Neural crest cell (in vitro differentiated cells): ENCODE data around the gene IMP4. TPM values are rescaled to one million over a fixed set of nuclear protein-coding genes. Genes with fewer than 3 reads are reported as not detected.

Source experiments
- DNase-seq: peaks from one replicate; pipeline ENCODE4 v3.0.0; 2021; ENCODE audit warnings: low read depth, mixed read lengths, low spot score
- H3K27ac Mint-ChIP-seq: one replicate; pipeline ENCODE4 v1.8.0; 2021; ENCODE audit warnings: mild to moderate bottlenecking, mixed read lengths; ENCODE audit not compliant: unreplicated experiment
- H3K27me3 Mint-ChIP-seq: 2 replicates; pipeline ENCODE4 v1.8.0; 2021; ENCODE audit warnings: low read depth, mild to moderate bottlenecking, mixed read lengths
- H3K36me3 Mint-ChIP-seq: 2 replicates; pipeline ENCODE4 v1.8.0; 2021; ENCODE audit warnings: low read depth, mild to moderate bottlenecking, mixed read lengths
- H3K4me1 Mint-ChIP-seq: 2 replicates; pipeline ENCODE4 v1.8.0; 2021; ENCODE audit warnings: mixed read lengths
- H3K4me3 Mint-ChIP-seq: one replicate; pipeline ENCODE4 v1.8.0; 2021; ENCODE audit warnings: mild to moderate bottlenecking, mixed read lengths
- H3K9me3 Mint-ChIP-seq: 2 replicates; pipeline ENCODE4 v1.8.0; 2021; ENCODE audit warnings: mixed read lengths
- long read RNA-seq: library from polyadenylated mRNA; unstranded; transcript quantifications from one replicate; pipeline ENCODE4 v2.0.0, GENCODE V29; 2020
- total RNA-seq: library from RNA; stranded (reverse); gene quantifications from 2 replicates; pipeline ENCODE4 v1.2.1, GENCODE V29; 2021
- TF ChIP-seq, protein P1 (sequence below): fragments of 200-600 bp; sonication (generic); conservative IDR thresholded peaks from 2 replicates; pipeline ENCODE4 v1.5.0; 2021; ENCODE audit warnings: antibody characterized with exemption, mild to moderate bottlenecking

The IMP4 gene, protein sequence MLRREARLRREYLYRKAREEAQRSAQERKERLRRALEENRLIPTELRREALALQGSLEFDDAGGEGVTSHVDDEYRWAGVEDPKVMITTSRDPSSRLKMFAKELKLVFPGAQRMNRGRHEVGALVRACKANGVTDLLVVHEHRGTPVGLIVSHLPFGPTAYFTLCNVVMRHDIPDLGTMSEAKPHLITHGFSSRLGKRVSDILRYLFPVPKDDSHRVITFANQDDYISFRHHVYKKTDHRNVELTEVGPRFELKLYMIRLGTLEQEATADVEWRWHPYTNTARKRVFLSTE
- 62.1 and 69.1 TPM in 2 replicates for total RNA-seq
- long read RNA-seq, transcript IMP4-201 (9 exons, 1,740 nt): major isoform, 68 of 116 reads
- long read RNA-seq, transcript IMP4-208 (8 exons, 2,379 nt): minor isoform, 9 of 116 reads
- long read RNA-seq, transcript IMP4-202 (9 exons, 822 nt): minor isoform, 29 of 116 reads
- long read RNA-seq, partial matches to known transcripts: 4 of 116 reads
- long read RNA-seq, other reads (novel, unspliced or antisense): 4 of 116 reads

DNA sequence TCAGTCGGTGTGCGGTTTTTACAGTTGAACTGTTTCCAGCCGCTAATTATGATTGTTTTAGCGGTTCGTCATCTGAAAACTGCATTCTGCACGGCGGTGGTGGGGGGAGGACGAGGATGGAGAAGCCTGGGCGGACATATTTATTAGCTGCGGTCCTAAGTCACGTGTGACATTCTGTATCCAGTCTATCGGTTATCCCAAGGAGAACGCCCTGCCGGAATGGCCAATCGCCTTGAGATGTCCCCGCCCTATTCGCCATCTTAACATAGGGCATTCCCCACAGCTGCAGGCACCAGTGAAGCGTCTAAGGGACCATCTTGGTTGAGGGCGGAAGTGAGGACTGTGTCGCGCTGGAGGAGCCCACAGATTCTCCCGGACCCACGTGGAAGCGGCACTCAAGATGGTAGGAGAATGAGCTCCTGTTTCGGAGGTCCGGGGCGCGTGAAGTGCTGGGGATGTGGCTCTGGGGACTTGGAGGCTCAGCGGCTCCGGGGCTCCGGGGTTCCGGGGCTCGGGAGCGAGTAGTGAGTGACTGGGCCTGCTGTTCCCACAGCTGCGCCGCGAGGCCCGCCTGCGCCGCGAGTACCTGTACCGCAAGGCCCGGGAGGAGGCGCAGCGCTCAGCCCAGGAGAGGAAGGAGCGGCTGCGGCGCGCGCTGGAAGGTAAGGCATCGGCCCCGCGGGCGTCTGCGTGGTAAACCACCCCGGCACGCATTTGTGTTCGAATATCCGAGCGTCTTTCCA lies at the start of gene IMP4:
TSS of gene IMP4 (plus strand) at position 365 of the 743 bp plus-strand sequence. CDS start at position 401, 36 bp downstream.
- peak; percentile 80 for DNase-seq
- TF ChIP-seq, protein P1, sequence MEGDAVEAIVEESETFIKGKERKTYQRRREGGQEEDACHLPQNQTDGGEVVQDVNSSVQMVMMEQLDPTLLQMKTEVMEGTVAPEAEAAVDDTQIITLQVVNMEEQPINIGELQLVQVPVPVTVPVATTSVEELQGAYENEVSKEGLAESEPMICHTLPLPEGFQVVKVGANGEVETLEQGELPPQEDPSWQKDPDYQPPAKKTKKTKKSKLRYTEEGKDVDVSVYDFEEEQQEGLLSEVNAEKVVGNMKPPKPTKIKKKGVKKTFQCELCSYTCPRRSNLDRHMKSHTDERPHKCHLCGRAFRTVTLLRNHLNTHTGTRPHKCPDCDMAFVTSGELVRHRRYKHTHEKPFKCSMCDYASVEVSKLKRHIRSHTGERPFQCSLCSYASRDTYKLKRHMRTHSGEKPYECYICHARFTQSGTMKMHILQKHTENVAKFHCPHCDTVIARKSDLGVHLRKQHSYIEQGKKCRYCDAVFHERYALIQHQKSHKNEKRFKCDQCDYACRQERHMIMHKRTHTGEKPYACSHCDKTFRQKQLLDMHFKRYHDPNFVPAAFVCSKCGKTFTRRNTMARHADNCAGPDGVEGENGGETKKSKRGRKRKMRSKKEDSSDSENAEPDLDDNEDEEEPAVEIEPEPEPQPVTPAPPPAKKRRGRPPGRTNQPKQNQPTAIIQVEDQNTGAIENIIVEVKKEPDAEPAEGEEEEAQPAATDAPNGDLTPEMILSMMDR: peak; percentile 57
- H3K4me3 Mint-ChIP-seq: peak within 1 kb of the TSS; percentile 98
- peaks cover 14% of the 10 kb centered on the region for H3K36me3 Mint-ChIP-seq
- H3K27me3 Mint-ChIP-seq: no peaks in the 10 kb centered on the region
- peak within 1 kb of the TSS; percentile 99 for H3K27ac Mint-ChIP-seq
- H3K4me1 Mint-ChIP-seq: peaks cover 17% of the 10 kb centered on the region
- no peaks in the 10 kb centered on the region for H3K9me3 Mint-ChIP-seq

GRCh38 chr2:130300258-130300969 lies 42.3 kb upstream of the IMP4 start:
- no peak overlapping the region for H3K27ac Mint-ChIP-seq
- TF ChIP-seq, protein P1: no peak
- H3K27me3 Mint-ChIP-seq: peaks cover 28% of the 10 kb centered on the region
- H3K36me3 Mint-ChIP-seq: no peaks in the 10 kb centered on the region
- no peaks in the 10 kb centered on the region for H3K4me1 Mint-ChIP-seq
- no peak overlapping the region for H3K4me3 Mint-ChIP-seq
- DNase-seq: no peak
- H3K9me3 Mint-ChIP-seq: no peaks in the 10 kb centered on the region

- no peak for DNase-seq
- H3K4me1 Mint-ChIP-seq: no peaks in the 10 kb centered on the region
- TF ChIP-seq, protein P1: no peak
- H3K36me3 Mint-ChIP-seq: no peaks in the 10 kb centered on the region
- H3K9me3 Mint-ChIP-seq: no peaks in the 10 kb centered on the region
- no peak overlapping the region for H3K27ac Mint-ChIP-seq
- H3K27me3 Mint-ChIP-seq: peaks cover 28% of the 10 kb centered on the region
- no peak overlapping the region for H3K4me3 Mint-ChIP-seq
Measured at GRCh38 chr2:130300970-130301348, 41.7 kb upstream of the IMP4 start.

DNA sequence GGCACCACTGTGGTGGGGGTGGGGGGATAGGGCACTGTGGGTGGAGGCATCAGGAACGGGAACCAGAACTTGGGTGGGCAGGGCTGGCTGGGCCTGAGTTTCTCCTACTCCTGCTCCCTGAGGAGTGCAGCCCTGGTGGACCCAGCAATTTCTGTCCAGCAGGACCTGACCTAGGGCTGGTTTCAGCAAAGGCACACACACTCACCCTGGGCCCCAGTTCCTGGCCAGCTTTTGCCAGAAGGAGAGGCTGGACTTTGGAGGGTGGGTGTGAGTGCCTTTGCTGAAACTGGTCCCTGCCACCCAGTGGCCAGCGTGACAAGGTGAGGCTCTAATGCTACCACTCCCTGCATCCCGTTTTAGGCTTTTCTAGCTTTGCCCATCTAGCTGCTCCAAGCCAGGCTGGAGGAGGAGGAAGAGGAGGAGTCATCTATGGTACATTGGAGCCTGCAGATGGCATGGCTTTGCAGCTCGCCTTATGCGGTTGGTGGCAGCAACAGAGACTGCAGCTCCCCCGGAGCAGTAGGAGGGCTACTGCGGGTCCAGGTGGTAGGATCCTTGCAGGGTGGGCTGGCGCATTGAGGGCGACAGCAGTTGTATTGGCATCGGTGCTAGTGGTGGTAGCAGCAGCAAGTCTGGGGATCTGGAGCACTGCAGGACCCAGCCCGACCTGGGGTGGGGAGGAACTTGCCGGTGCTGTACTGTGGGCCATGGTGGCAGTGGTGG lies 40.4 kb upstream of the IMP4 start:
- TF ChIP-seq, protein P1: no peak
- Mint-ChIP-seq H3K27me3 (peaks cover 30% of the 10 kb centered on the region), H3K9me3 (no peaks in the 10 kb centered on the region), H3K27ac (no peak overlapping the region), H3K36me3 (no peaks in the 10 kb centered on the region), H3K4me1 (no peaks in the 10 kb centered on the region), H3K4me3 (no peak overlapping the region)
- no peak for DNase-seq

- DNase-seq: no peak
- H3K4me1 Mint-ChIP-seq: no peaks in the 10 kb centered on the region
- no peaks in the 10 kb centered on the region for H3K9me3 Mint-ChIP-seq
- H3K27ac Mint-ChIP-seq: no peak overlapping the region
- TF ChIP-seq, protein P1: no peak
- H3K36me3 Mint-ChIP-seq: no peaks in the 10 kb centered on the region
- H3K4me3 Mint-ChIP-seq: no peak overlapping the region
- H3K27me3 Mint-ChIP-seq: peaks cover 29% of the 10 kb centered on the region
Measured at GRCh38 chr2:130303169-130303568, 39.5 kb upstream of the IMP4 start.
